Loucy (cell line): ENCODE measurements around the gene CTNNA2.

ENCODE experiments used
- CTCF ChIP-seq: fragments of 200-600 bp; sonication (generic); conservative IDR thresholded peaks from 2 replicates; pipeline ENCODE4 v1.5.1; 2014; ENCODE audit warnings: mild to moderate bottlenecking, antibody characterized with exemption, low read length
- EZH2phosphoT487 ChIP-seq: fragments of 200-600 bp; IDR thresholded peaks from 2 replicates; pipeline ENCODE4 v1.6.1; 2018; ENCODE audit warnings: antibody characterized with exemption, mild to moderate bottlenecking, moderate library complexity, borderline replicate concordance

- TF ChIP-seq CTCF (no peak), EZH2phosphoT487 (no peak)
Measured at GRCh38 chr2:80687524-80687923, 1174.7 kb downstream of the CTNNA2 start.
